ENCODE results near the gene TMEM184B. TPM values are rescaled to one million over a fixed set of nuclear protein-coding genes. Genes with fewer than 3 reads are reported as not detected.

The TMEM184B gene
- total RNA-seq, 1 donor from 2014 or later = 39.1 TPM

DNA sequence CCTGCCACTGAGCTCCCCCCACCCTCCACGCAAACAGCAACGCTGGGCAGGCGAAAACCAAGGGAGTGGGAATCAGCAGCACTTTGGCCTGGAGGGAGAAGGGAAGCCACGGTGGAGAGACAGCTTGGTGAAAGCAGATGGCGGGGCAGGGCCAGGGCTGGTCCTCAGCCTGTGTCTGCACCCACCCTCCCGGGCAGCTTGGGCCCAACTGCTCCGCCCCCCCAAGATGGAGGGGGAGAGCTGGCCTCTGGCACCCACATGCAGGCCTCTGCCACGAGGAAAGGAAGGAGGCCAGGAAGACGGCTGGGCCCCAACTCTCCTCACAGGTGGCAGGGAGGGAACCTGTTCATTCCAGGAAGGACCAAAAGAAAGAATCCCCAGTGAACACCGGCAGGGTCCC is 53.2 kb downstream of the TMEM184B start:
- H3K4me3 Mint-ChIP-seq = no peak overlapping the region
- H3K27me3 Mint-ChIP-seq (ENCODE audit: insufficient read depth) = no peaks in the 10 kb centered on the region
- H3K27ac Mint-ChIP-seq = peak overlapping the region; percentile 2

DNA sequence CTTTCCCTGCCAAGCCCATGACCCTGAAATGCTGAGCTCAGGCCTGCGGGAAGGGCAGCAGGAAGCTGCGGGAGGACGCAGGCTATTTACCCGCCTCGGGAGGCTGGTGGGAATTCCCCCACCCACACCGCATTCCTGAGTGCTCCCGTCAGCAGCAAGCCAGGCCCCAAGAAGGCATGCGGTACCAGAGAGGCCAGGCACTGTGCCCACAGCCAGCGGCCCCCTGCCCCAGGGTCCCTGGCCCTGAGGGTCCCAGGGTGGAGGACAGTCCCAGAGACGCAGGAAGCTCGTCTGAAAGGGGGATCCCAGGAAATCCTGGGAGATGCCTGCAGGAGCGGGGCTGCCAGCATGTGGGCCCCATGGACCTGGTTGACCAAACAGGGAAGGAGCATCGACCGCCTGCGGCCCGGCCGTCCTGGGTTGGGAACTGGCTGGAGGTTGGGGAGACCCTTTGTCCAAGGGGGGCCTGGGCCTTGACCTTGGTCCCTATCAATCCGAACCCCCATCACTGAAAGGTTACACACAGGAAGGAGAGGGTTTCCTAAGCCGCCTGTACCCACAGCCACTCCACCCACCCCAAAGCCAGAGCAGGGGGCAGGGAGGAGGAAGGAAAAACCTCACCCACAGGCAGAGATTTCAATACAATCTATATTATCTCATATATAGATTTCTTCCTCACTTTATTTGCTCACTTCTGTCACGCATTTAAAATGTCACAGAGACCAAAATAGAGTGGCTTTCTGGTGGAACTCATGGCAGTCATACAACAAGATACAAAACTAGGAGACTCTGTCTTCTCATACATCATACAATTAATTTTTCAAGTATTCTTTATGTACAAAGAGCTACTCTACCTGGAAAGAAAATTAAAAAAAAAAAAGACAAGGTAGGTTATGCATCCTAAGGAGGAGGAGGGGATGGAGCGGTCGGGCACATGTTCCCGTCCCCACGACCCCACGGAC is 53.9 kb downstream of the TMEM184B start:
- Mint-ChIP-seq H3K27ac (peak overlapping the region; percentile 2), H3K36me3 (ENCODE audit: low read depth) (peaks cover 8% of the 10 kb centered on the region), H3K27me3 (ENCODE audit: insufficient read depth) (no peaks in the 10 kb centered on the region), H3K4me1 (ENCODE audit: low read depth) (peaks cover 15% of the 10 kb centered on the region), H3K4me3 (no peak overlapping the region), H3K9me3 (no peaks in the 10 kb centered on the region)
- no peak for DNase-seq (ENCODE audit: low spot score)
- intact Hi-C loops (cut with micrococcal nuclease) = loop anchor here (1.0 kb wide), 1 partner anchor 13 kb away; no protein-coding TSS in a partner anchor

More for the DNA sequence above, 53.2 kb downstream of the TMEM184B start:
- DNase-seq (ENCODE audit: low spot score) = no peak
- H3K9me3 Mint-ChIP-seq = no peaks in the 10 kb centered on the region
- intact Hi-C loops (cut with micrococcal nuclease) = no loop called here
- H3K4me1 Mint-ChIP-seq (ENCODE audit: low read depth) = peaks cover 15% of the 10 kb centered on the region
- peaks cover 8% of the 10 kb centered on the region for H3K36me3 Mint-ChIP-seq (ENCODE audit: low read depth)

DNA sequence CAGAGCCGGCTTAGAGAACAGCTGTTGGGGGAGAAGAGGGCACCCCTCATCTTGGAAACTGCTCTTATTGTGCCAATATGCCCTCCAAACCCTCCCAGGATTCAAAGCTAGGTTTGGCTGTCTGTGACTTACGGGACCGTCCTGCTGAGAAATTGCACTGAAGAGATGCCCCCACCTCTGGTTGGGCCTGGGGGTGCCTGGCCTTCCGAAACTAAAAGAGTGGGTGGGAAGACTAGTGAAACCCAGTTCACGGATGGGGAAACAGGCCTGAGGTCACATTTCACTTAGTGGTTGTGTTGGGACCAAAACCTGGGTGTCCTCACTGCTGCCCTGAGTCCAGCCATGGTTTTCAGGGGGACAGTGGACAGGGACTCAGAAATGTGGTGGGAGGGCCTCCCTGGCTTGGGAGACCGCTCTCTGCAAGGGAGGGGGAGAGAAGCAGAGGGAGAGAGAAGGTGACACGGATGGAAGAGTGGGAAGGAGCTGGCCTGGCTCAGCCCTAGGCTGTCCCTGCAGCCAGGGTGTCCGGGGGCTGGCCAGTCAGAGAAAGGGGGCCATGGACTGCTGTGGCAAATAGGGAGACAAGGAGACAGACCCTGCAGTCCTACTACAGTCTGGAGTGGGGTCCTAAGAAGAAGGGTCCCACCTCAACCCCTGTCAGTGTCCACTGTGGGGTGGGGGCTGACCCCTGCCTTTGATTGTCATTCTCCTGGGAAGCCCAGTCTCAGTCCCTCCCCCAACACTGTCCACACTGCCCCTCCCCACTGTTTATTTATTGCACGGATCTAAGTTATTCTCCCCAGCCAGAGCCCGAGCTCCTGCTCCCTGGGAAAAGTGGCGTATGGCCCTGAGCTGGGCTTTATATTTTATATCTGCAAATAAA is 57.4 kb downstream of the TMEM184B start:
- no peak overlapping the region for H3K4me3 Mint-ChIP-seq
- H3K36me3 Mint-ChIP-seq (ENCODE audit: low read depth) = peaks cover 10% of the 10 kb centered on the region
- H3K27ac Mint-ChIP-seq = no peak overlapping the region
- H3K9me3 Mint-ChIP-seq = no peaks in the 10 kb centered on the region
- DNase-seq (ENCODE audit: low spot score) = no peak
- peaks cover 28% of the 10 kb centered on the region for H3K4me1 Mint-ChIP-seq (ENCODE audit: low read depth)
- intact Hi-C loops (cut with micrococcal nuclease) = no loop called here
- no peaks in the 10 kb centered on the region for H3K27me3 Mint-ChIP-seq (ENCODE audit: insufficient read depth)

DNA sequence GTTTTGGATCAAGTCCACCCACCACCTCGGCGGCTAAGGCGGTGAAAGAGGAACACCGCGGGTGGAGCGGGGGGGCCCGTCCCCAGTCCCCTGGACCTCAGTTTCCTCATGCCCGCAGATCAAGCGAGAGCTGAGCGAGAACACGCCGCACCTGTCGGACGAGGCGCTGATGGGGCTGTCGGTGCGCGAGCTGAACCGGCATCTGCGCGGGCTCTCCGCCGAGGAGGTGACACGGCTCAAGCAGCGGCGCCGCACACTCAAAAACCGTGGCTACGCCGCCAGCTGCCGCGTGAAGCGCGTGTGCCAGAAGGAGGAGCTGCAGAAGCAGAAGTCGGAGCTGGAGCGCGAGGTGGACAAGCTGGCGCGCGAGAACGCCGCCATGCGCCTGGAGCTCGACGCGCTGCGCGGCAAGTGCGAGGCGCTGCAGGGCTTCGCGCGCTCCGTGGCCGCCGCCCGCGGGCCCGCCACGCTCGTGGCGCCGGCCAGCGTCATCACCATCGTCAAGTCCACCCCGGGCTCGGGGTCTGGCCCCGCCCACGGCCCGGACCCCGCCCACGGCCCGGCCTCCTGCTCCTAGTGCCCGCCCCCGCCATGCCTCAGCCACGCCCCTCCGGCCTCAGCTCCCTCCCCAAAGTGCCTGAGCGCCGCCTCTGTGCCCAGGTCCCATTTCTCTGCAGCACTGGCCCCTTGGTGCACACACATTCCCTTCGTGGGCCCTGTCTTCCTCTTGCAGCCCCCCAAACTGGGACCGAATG is 58.3 kb downstream of the TMEM184B start:
- Mint-ChIP-seq H3K27me3 (ENCODE audit: insufficient read depth) (no peaks in the 10 kb centered on the region), H3K4me1 (ENCODE audit: low read depth) (peaks cover 31% of the 10 kb centered on the region), H3K27ac (no peak overlapping the region), H3K9me3 (no peaks in the 10 kb centered on the region), H3K36me3 (ENCODE audit: low read depth) (peaks cover 10% of the 10 kb centered on the region), H3K4me3 (no peak overlapping the region)
- intact Hi-C loops (cut with micrococcal nuclease) = no loop called here
- peak; percentile 51 for DNase-seq (ENCODE audit: low spot score)

DNA sequence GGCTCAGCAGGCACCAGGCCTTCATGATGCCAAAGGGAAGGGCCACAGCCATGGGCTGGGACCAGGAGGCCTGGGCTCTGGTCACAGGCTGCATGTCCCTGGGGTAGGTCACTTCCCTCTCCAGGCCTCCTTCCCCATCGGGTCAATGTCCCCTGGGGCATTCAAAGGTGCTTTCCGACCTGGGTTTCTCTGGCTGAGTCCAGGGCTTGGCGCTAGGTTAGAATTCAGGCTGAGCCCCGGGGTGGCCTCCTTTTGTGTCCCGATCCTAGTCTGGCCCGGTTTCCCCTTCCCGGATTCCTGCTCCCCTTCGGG is 58.9 kb downstream of the TMEM184B start:
- intact Hi-C loops (cut with micrococcal nuclease) = no loop called here

DNA sequence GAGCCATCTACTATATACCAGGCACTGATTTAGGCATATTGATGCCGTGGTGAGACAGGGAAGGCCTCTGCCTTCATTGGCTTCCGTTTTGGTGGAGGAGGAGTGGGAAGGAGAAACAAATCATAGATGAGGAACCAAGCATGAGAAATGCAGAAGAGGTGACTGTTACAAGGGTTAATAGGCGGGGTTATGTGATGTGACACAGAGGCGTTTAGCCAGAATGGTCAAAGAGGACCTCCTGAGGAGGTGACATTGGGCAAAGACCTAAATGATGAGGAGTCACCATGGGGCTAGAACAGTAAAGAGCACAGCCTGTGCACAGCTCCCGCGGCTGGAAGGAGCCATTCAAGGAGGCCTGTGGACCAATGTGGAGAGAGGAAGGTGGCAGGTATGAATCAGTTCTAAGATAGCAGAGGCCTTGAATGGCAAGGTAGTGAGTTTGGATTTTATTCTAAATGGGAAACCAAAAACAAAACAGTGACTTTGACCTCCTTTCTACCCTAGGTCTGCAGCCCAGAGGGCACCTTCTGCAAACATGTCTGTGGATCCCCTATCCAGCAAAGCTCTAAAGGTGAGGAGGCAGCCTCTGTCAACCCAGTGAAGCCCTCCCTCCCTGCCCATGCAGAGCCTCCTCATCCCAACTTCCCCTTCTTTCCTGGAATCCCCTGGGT is 59.4 kb downstream of the TMEM184B start:
- peaks cover 23% of the 10 kb centered on the region for H3K4me1 Mint-ChIP-seq (ENCODE audit: low read depth)
- H3K9me3 Mint-ChIP-seq = no peaks in the 10 kb centered on the region
- H3K27ac Mint-ChIP-seq = no peak overlapping the region
- DNase-seq (ENCODE audit: low spot score) = no peak
- intact Hi-C loops (cut with micrococcal nuclease) = no loop called here
- peaks cover 7% of the 10 kb centered on the region for H3K36me3 Mint-ChIP-seq (ENCODE audit: low read depth)
- no peaks in the 10 kb centered on the region for H3K27me3 Mint-ChIP-seq (ENCODE audit: insufficient read depth)
- H3K4me3 Mint-ChIP-seq = no peak overlapping the region

More for the DNA sequence above, 58.9 kb downstream of the TMEM184B start:
- H3K27ac Mint-ChIP-seq = no peak overlapping the region
- no peaks in the 10 kb centered on the region for H3K9me3 Mint-ChIP-seq
- peaks cover 7% of the 10 kb centered on the region for H3K36me3 Mint-ChIP-seq (ENCODE audit: low read depth)
- peaks cover 26% of the 10 kb centered on the region for H3K4me1 Mint-ChIP-seq (ENCODE audit: low read depth)
- no peak for DNase-seq (ENCODE audit: low spot score)
- H3K27me3 Mint-ChIP-seq (ENCODE audit: insufficient read depth) = no peaks in the 10 kb centered on the region
- no peak overlapping the region for H3K4me3 Mint-ChIP-seq

DNA sequence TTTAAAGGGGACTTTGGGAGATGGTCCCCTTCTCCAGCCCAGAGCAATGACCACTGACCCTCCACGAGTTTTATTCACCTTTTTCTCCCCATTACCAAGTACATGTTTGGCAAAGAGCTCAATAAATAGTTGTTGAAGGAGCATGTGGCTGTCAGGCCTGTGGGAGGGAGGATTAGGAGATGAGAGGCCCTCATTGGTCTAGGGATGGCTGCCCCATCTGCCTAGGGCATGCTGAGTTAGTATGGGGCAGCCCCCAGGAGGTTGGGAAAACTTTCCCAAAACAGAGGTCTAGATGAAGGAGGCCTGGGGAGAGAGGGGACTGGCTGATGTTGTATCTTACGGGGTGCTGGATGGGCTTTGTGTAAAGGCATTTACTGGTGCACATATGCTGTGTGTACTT is 60.4 kb downstream of the TMEM184B start:
- H3K4me3 Mint-ChIP-seq = no peak overlapping the region
- H3K27ac Mint-ChIP-seq = no peak overlapping the region
- H3K4me1 Mint-ChIP-seq (ENCODE audit: low read depth) = peaks cover 22% of the 10 kb centered on the region
- intact Hi-C loops (cut with micrococcal nuclease) = no loop called here
- H3K9me3 Mint-ChIP-seq = no peaks in the 10 kb centered on the region
- H3K27me3 Mint-ChIP-seq (ENCODE audit: insufficient read depth) = no peaks in the 10 kb centered on the region
- no peak for DNase-seq (ENCODE audit: low spot score)
- H3K36me3 Mint-ChIP-seq (ENCODE audit: low read depth) = peaks cover 7% of the 10 kb centered on the region

DNA sequence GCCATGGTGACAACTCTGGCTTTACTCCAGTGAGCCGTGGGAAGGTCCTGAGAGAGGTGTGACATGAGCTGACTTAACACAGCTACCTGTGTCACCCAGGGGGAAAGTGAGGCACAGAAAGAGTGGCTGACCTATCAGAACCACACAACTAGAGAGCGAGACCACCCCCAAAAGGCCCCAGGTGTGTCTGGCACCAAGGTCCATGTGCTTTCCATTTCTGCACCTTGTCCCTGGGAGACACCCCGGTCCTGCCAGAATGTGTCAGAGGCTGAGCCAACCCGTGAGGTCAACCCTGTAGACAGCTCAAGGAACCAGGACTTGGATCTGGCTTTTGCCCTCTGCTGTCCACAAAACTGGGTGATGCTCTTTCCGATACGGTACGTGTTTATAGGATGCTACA is 61.3 kb downstream of the TMEM184B start:
- no peaks in the 10 kb centered on the region for H3K9me3 Mint-ChIP-seq
- no peak for DNase-seq (ENCODE audit: low spot score)
- intact Hi-C loops (cut with micrococcal nuclease) = no loop called here
- H3K4me1 Mint-ChIP-seq (ENCODE audit: low read depth) = peaks cover 22% of the 10 kb centered on the region
- no peak overlapping the region for H3K27ac Mint-ChIP-seq
- H3K27me3 Mint-ChIP-seq (ENCODE audit: insufficient read depth) = no peaks in the 10 kb centered on the region
- H3K36me3 Mint-ChIP-seq (ENCODE audit: low read depth) = peaks cover 7% of the 10 kb centered on the region
- H3K4me3 Mint-ChIP-seq = no peak overlapping the region

DNA sequence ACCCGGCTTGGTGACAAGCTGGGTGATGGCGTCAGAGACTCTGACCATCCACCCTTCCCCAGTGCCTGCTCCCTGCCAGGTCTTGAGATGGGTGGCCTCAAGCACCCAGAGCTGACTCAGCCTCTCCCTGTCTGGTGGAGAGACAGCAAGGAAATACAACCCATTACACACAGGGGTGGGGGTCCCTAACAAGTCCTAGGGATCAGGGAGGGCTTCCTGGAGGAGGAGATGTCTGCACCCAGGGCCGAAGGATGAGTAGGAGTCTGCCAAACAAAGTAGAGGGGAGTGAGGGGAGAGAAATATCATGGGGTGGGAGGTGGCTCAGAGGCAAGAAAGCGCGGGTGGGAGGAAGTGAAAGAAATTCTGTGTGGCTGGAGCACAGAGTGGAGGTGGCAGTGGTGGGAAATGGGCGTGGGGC is 64.2 kb downstream of the TMEM184B start:
- intact Hi-C loops (cut with micrococcal nuclease) = no loop called here
- H3K27ac Mint-ChIP-seq = no peak overlapping the region
- peaks cover 4% of the 10 kb centered on the region for H3K36me3 Mint-ChIP-seq (ENCODE audit: low read depth)
- peaks cover 37% of the 10 kb centered on the region for H3K4me1 Mint-ChIP-seq (ENCODE audit: low read depth)
- no peaks in the 10 kb centered on the region for H3K9me3 Mint-ChIP-seq
- H3K27me3 Mint-ChIP-seq (ENCODE audit: insufficient read depth) = no peaks in the 10 kb centered on the region
- no peak overlapping the region for H3K4me3 Mint-ChIP-seq
- no peak for DNase-seq (ENCODE audit: low spot score)

DNA sequence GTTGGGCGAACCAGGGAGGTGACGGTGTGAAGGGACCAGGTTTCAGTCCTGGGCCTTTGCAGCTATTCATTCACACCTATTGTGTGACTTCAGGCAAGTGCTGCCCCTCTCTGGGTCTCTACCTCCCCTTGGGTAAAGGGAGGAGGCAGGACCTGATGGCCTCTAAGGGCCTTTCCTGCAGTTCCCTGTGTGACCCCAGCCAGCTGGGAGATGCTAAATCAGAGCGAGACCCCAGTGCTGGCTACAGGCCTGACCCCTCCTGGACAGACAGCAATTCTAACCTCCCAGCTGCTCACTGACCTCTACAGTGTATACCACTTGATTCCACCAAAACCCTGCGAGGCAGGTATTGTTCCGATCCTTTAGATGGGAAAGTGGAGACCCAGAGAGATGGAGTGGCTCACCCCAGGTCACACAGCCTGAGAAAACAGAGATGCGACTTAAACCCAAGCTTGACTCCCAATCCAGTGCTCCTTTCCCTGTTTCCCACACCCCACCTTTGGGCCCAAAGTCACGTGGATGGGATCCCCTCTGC is 64.8 kb downstream of the TMEM184B start:
- Mint-ChIP-seq H3K36me3 (ENCODE audit: low read depth) (peaks cover 2% of the 10 kb centered on the region), H3K27ac (peak overlapping the region; percentile 36), H3K4me1 (ENCODE audit: low read depth) (peaks cover 37% of the 10 kb centered on the region), H3K9me3 (no peaks in the 10 kb centered on the region), H3K27me3 (ENCODE audit: insufficient read depth) (no peaks in the 10 kb centered on the region), H3K4me3 (no peak overlapping the region)
- intact Hi-C loops (cut with micrococcal nuclease) = no loop called here
- DNase-seq (ENCODE audit: low spot score) = no peak

DNA sequence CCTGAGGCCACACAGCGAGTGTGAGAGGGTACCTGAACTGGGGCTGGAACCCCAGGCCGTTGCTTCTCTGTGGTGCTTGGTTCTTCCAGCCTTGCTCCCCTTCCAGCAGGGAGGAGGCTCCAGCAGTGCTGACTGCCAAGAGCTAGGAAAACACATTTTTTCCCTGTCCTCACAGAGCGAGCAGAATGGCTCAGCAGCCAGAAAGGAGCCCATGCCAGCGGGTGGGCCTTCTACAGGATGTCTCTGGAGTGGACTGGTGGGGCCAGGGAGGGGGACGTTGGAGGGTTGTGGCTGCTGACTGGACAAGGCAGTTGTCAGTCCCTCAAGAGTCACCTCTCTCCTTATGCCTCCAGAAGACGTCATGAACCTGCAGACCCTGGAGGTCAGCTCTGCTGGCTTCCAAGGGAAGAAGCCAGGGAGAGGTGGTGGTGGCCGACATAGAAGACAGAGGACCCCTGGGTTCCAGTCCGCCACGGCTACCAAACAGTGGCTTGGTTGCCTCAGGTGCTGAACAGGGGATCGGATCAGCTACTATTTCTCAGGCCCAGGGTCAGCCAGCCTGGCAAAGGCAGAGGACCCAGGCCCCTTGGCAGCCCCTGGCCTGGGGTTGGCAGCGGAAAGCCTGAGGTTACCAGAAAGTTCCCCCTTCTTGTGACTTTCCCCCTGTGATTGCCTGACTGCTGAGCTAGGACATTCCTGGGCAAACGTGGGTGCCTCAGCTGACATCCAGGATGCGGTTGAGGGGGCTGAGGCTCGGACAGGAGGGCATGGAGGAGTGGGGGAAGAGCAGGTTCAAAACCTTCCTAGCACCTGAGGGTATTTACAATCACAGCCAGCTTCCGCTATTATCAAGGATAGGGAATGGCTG is 67.3 kb downstream of the TMEM184B start:
- peaks cover 41% of the 10 kb centered on the region for H3K4me1 Mint-ChIP-seq (ENCODE audit: low read depth)
- H3K27ac Mint-ChIP-seq = no peak overlapping the region
- H3K36me3 Mint-ChIP-seq (ENCODE audit: low read depth) = no peaks in the 10 kb centered on the region
- intact Hi-C loops (cut with micrococcal nuclease) = loop anchor here (1.0 kb wide), 1 partner anchor 13 kb away; no protein-coding TSS in a partner anchor
- H3K4me3 Mint-ChIP-seq = no peak overlapping the region
- no peaks in the 10 kb centered on the region for H3K9me3 Mint-ChIP-seq
- no peak for DNase-seq (ENCODE audit: low spot score)
- H3K27me3 Mint-ChIP-seq (ENCODE audit: insufficient read depth) = no peaks in the 10 kb centered on the region
